IPS-NIHi7 (cell line): ENCODE results near the gene GARNL3.

Source experiments
- DNase-seq: peaks from one replicate; pipeline ENCODE4 v3.0.0; 2012; ENCODE audit warnings: mixed read lengths; ENCODE audit errors: extremely low spot score

The GARNL3 gene

GRCh38 chr9:127308652-127309434 is 44.3 kb downstream of the GARNL3 start:
- DNase-seq, result no peak

GRCh38 chr9:127309715-127310114 is 45.1 kb downstream of the GARNL3 start:
- DNase-seq, result no peak

- DNase-seq, result peak; percentile 51
Observed at GRCh38 chr9:127311239-127311741, 46.7 kb downstream of the GARNL3 start.

- DNase-seq, result no peak
Observed at GRCh38 chr9:127313042-127313560, 48.5 kb downstream of the GARNL3 start.

DNA sequence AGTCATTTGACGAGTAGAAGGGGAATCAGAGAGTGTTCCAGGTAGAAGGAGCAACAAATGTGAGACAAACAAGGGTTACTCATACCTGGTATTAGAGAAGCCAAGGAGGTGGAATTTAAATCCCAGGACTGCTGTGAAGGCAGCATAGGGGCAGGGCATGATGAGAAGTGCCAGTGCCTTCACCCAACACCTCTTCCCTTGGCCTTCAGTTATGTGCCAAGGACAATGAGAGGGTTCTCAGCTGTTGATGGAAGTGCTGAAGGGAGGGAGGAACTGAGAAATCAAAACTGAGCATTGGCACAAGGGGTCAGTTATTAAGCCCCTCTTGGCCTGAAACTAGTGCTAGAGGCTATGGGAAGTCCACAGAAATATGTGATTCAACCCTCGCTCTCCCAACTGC is 50.3 kb downstream of the GARNL3 start:
- DNase-seq, result no peak

GRCh38 chr9:127316586-127317323 is 52.2 kb downstream of the GARNL3 start:
- no peak for DNase-seq

GRCh38 chr9:127318651-127319167 is 54.1 kb downstream of the GARNL3 start:
- no peak for DNase-seq

DNA sequence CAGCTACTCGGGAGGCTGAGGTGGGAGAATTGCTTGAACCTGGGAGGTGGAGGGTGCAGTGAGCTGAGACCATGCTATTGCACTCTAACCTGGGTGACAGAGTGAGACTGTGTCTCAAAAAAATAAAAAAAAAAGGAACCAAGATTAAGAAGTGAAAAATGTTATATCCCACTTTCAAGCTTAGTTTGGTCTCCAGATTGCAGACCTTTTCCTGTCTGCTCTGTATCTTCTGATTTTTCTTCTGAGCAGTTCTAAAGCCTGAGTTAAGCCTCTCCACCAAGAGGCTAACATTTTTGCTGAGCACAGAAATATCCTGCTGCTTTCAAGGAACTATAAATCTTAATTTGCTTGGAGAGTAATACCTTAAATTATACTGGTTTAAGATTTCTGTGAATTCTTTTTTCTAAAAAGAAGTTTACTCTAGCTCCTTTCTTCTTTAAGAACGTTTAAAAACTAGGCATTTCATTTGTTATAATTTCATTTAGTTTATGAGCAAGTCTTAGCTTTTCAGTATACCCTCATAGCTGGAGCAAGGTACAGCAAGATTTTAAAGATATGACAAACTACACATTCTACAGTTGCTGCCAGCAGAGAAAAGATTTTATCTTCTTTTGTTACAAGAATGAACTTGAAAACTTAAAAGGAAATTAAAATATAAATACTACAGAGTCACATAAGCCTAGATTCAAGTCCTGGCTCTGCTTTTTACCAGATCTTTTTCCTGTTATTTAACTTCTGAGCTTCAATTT is 55.0 kb downstream of the GARNL3 start:
- no peak for DNase-seq

DNA sequence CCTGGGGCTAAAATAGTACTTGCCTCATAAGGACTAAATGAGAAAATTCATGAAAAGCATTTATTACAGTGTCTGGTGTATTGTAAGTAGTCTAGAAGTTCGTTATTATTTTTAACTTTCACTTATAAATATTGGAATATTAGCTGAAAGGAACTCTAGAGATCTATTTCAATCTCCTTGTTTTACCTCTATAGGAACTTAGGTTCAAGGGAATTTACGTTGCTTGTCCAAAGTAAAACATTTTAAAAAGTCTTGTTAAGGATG is 55.5 kb downstream of the GARNL3 start:
- DNase-seq, result no peak

GRCh38 chr9:127323393-127323792 is 58.8 kb downstream of the GARNL3 start:
- DNase-seq, result no peak

DNA sequence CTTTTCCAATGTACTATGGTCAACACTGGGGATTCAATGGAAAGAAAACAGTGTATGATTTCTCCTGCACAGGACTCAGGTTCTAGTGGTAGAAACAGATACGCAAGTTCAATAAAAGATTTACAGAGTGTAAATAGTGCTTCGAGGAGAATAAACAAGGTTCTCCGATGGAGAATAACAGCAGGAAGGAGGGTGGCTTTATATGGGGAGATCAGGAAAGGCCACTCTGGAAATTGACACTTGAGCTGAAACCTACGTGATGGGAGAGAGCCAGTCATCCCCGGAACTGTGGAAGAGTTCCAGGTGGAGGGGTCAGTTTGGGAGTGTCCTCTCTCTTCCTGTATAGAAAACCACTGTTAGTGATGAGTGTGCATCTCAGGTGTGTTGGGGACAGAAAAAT is 65.9 kb downstream of the GARNL3 start:
- DNase-seq, result no peak

DNA sequence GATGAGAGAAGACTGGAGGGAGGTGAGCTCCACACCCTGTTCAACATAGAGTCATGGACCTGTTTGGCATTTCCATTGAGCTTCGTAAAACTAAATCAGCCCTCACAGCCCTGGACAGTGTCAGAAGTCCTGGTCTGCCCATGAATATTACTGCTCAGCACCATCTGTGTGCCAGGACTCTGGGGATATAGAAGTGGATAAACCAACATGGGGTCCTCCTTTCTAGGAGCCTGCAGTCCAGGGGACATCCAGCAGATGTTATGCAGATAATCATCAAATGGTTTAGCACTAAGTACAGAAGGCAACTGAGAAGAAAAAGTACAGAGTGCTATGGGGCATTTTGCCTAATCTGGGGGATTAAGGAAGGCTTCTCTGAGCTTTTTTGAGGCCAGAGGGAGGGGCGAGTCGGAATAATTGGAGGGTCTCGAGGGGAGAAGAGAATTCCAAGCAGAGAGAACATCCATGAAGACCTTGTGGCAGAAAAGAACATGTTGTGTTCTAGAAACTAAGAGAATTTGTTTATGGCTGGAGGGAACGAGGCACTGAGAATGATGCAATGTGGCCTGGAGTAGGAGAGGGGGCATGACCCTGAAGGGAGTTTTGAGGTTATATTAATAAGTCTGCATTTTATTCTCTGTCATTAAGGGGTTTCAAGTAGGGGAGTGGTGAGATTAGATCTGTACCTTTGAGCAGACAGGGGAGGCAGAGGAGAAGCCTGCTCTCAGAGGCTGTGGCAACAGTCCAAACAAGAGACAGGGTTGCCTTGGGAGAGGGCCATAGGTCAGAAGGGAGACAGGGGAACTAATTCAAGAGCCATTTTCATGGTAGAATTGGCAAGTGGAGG is 68.9 kb downstream of the GARNL3 start:
- no peak for DNase-seq

- no peak for DNase-seq
Observed at GRCh38 chr9:127334725-127335124, 70.2 kb downstream of the GARNL3 start.

- no peak for DNase-seq
Observed at GRCh38 chr9:127336086-127336485, 71.5 kb downstream of the GARNL3 start.

GRCh38 chr9:127336506-127337352 is 72.2 kb downstream of the GARNL3 start:
- no peak for DNase-seq

DNA sequence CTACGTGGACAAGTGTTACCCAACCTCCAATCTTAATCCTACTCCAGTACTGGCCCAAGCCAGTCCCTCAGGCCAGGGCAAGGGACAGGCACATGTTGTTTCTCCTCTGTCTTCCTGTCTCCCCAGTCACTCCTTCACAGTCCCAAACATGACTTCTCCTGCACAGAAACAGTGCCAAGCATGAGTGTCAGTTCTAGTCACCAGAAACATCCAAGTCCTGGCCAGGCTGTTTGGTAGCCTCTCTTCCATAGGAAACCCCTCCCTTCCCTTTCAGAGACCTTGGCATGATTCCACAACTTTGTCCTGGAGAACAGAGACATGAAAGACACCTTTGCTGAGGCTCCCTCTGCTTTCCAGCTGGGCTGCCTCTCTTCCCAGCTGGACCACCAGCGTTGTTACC is 76.1 kb downstream of the GARNL3 start:
- DNase-seq, result no peak

DNA sequence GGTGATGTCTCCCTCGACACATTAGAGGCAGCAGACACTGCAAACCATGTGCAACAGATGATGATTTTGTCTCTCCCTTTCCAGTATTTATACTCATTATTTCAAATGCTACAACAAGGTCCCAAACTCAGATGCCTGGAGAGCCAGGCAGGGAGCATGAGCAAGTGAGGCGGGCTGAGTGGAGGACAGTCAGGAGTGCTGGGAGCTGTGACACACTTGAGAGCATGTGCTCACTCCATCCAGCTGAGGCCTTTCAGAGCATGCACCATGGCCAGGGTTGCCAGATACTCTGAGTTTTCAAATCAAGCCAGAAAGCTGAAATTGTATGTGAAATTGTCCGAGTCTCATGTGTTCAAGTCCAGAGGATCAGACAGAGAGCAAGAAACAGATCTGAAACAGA is 76.6 kb downstream of the GARNL3 start:
- no peak for DNase-seq

GRCh38 chr9:127344368-127345000 is 79.9 kb downstream of the GARNL3 start:
- DNase-seq, result no peak

DNA sequence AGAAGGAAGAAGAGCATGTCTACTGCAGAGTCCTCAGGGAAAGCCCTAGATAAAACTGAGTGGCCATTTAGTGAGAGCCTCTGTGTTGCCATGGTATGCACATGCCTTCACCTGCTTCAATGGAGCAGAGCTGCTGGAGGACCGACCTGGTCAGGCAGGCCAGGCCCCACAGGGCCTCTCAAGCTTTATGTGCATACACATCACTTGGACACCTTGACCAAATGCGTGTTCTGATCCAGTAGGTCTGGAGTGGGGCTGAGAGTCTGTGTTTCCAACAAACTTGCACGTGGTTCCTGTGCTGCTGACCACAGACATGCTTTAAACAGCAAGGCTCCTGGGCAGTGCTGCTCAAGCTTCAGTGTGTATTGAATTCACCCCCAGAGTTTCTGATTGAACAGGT is 81.0 kb downstream of the GARNL3 start:
- DNase-seq, result no peak

- DNase-seq, result no peak
Observed at GRCh38 chr9:127346584-127346983, 82.0 kb downstream of the GARNL3 start.
